ENCODE data around the gene GCSAML. TPM values are rescaled to one million over a fixed set of nuclear protein-coding genes. Genes with fewer than 3 reads are reported as not detected.
"Not testable (repeated sequence)": the region's sequence is repeated elsewhere in the genome, so short reads cannot be mapped to it uniquely, and the experiment has no call there.

GCSAML gene
- total and polyA plus RNA-seq, 4 donors, result 0.03 to 1.8 TPM; not detected in 2

DNA sequence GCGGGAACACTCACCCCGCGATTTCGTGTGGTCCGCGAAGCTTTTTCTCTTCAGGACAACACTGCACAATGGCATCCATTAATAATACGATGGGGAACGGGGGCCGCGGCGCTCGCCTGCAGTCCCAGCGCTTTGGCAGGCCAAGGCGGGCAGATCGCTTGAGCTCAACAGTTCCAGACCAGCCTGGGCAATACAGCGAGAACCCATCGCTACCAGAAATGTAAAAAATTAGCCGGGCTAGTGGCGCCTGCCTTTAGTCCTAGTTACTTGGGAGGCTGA is 30.4 kb upstream of the GCSAML start:
- peaks cover 0 to 16% (median 2%) of the 10 kb centered on the region in 4 donors for H3K9me3 ChIP-seq (ENCODE audit: control insufficient read depth in 4 of 4, low read length in 3 of 4)
- TF ChIP-seq GABPA (IDR thresholded peaks at IDR 0.05 in 1 of 2, conservative IDR thresholded peaks at IDR 0.05 in 1 of 2), result no peak
- TF ChIP-seq, protein P1, sequence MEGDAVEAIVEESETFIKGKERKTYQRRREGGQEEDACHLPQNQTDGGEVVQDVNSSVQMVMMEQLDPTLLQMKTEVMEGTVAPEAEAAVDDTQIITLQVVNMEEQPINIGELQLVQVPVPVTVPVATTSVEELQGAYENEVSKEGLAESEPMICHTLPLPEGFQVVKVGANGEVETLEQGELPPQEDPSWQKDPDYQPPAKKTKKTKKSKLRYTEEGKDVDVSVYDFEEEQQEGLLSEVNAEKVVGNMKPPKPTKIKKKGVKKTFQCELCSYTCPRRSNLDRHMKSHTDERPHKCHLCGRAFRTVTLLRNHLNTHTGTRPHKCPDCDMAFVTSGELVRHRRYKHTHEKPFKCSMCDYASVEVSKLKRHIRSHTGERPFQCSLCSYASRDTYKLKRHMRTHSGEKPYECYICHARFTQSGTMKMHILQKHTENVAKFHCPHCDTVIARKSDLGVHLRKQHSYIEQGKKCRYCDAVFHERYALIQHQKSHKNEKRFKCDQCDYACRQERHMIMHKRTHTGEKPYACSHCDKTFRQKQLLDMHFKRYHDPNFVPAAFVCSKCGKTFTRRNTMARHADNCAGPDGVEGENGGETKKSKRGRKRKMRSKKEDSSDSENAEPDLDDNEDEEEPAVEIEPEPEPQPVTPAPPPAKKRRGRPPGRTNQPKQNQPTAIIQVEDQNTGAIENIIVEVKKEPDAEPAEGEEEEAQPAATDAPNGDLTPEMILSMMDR (IDR thresholded peaks at IDR 0.05; ENCODE audit: low read depth, low read length, missing input control), result no peak
- no peak for TF ChIP-seq EGR1 (IDR thresholded peaks at IDR 0.05; ENCODE audit: low read depth in 2 of 2)
- 66% methylated on average over 19 of the region's 19 CpGs for whole genome bisulfite sequencing
- H3K4me1 ChIP-seq (ENCODE audit: control insufficient read depth in 4 of 4, insufficient read depth in 4 of 4, low read length in 3 of 4), result no peaks in the 10 kb centered on the region
- no peak for DNase-seq (ENCODE audit: low spot score)
- no peak overlapping the region for H3K27ac ChIP-seq (ENCODE audit: low read depth in 1 of 2, low read length in 2 of 2)
- H3K9ac ChIP-seq (ENCODE audit: low read depth in 1 of 2, low read length in 2 of 2), result no peak overlapping the region
- peaks cover 0 to 3% (median 1%) of the 10 kb centered on the region in 4 donors for H3K27me3 ChIP-seq (ENCODE audit: control insufficient read depth in 4 of 4, insufficient read depth in 4 of 4, low read length in 3 of 4)
- no peak overlapping the region for H3K4me3 ChIP-seq (ENCODE audit: low read depth in 1 of 3, low read length in 3 of 3)
- H3K36me3 ChIP-seq (ENCODE audit: control insufficient read depth in 4 of 4, insufficient read depth in 3 of 4, low read depth in 1 of 4, low read length in 3 of 4), result no peaks in the 10 kb centered on the region

DNA sequence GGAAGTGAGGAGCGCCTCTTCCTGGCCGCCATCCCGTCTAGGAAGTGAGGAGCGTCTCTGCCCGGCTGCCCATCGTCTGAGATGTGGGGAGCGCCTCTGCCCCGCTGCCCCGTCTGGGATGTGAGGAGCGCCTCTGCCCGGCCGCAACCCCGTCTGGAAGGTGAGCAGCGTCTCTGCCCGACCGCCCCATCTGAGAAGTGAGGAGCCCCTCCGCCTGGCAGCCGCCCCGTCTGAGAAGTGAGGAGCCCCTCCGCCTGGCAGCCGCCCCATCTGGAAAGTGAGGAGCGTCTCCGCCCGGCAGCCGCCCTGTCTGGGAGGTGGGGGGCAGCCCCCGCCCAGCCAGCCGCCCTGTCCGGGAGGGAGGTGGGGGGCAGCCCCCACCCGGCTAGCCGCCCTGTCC is 27.0 kb upstream of the GCSAML start:
- H3K27ac ChIP-seq (ENCODE audit: low read depth in 1 of 2, low read length in 2 of 2); H3K4me3 ChIP-seq (ENCODE audit: low read depth in 1 of 3, low read length in 3 of 3); H3K4me1 ChIP-seq (ENCODE audit: control insufficient read depth in 4 of 4, insufficient read depth in 4 of 4, low read length in 3 of 4); H3K27me3 ChIP-seq (ENCODE audit: control insufficient read depth in 4 of 4, insufficient read depth in 4 of 4, low read length in 3 of 4); H3K9ac ChIP-seq (ENCODE audit: low read depth in 1 of 2, low read length in 2 of 2); DNase-seq (ENCODE audit: low spot score); H3K36me3 ChIP-seq (ENCODE audit: control insufficient read depth in 4 of 4, insufficient read depth in 3 of 4, low read depth in 1 of 4, low read length in 3 of 4): not testable (repeated sequence)
- H3K9me3 ChIP-seq (ENCODE audit: control insufficient read depth in 4 of 4, low read length in 3 of 4), result peaks cover 0 to 16% (median 2%) of the 10 kb centered on the region in 4 donors
- WGBS, result 85% methylated on average over 26 of the region's 30 CpGs

DNA sequence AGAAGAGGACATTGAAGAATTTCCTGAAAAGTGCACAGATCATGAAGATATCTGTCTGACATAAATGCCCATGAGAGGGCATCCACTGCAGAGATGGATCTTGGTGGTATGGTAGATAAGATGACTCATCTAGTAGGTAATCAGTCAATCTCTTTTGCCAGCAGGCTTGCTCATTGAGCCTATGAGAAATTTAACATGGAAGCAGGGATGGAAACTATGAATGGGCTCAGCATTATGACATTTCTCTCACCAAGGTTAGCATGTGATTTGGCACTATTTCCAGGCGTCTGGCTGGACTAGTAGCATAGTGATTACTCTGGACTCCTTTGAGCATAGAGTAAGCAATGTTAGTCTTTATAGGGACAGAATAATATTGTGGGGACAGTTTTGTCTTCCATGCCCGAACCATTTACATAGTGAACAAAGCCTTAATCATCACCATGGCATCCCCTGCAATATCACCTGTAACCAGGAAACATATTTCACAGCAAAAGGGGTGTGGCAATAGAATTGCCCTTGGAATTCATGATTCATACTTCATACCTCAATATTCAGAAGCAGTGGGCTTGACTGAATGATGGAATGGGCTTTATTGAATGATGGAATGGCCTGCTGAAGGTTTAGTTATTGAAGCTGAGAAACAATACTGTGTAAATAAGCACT is 20.0 kb upstream of the GCSAML start:
- DNase-seq (ENCODE audit: low spot score), result no peak
- Histone ChIP-seq H3K4me3 (ENCODE audit: low read depth in 1 of 3, low read length in 3 of 3) (no peak overlapping the region), H3K4me1 (ENCODE audit: control insufficient read depth in 4 of 4, insufficient read depth in 4 of 4, low read length in 3 of 4) (no peaks in the 10 kb centered on the region), H3K36me3 (ENCODE audit: control insufficient read depth in 4 of 4, insufficient read depth in 3 of 4, low read depth in 1 of 4, low read length in 3 of 4) (no peaks in the 10 kb centered on the region), H3K27ac (ENCODE audit: low read depth in 1 of 2, low read length in 2 of 2) (no peak overlapping the region), H3K9me3 (ENCODE audit: control insufficient read depth in 4 of 4, low read length in 3 of 4) (peaks cover 1 to 9% (median 2%) of the 10 kb centered on the region in 4 donors), H3K9ac (ENCODE audit: low read depth in 1 of 2, low read length in 2 of 2) (no peak overlapping the region), H3K27me3 (ENCODE audit: control insufficient read depth in 4 of 4, insufficient read depth in 4 of 4, low read length in 3 of 4) (peaks cover 0 to 7% (median 1%) of the 10 kb centered on the region in 4 donors)
- 52% methylated on average over 2 of the region's 2 CpGs for WGBS
- TF ChIP-seq TAF1 (conservative IDR thresholded peaks at IDR 0.05), result no peak
- TF ChIP-seq, protein P2, sequence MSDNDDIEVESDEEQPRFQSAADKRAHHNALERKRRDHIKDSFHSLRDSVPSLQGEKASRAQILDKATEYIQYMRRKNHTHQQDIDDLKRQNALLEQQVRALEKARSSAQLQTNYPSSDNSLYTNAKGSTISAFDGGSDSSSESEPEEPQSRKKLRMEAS (IDR thresholded peaks at IDR 0.05), result no peak

DNA sequence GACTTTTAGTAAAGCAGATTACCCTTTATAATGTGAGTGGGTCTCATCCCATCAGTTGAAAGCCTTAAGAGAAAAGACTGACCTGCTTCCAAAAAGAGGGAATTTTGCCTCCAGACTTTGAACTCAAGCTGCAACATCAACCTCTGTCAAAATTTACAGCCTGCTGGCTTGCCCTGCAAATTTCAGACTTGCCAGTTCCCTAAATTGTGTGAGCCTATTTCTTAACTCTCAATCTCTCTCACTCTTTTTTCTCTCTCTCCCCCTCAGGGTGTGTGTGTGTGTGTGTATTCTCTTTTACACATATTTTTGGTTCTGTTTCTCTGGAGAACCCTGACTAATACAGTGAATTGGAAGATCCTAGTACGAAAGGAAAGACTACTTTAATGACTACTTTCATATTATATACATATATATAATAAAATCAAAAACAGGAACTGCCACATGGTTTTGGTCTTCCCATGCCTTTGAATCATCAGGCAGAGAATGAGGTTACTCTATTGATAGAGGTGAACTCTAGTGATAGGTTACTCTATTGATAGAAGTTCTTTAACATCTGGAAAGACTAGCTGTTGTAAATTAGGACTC is 19.1 kb upstream of the GCSAML start:
- no peak overlapping the region for H3K4me3 ChIP-seq (ENCODE audit: low read depth in 1 of 3, low read length in 3 of 3)
- 69% methylated on average over 1 of the region's 1 CpG for WGBS
- H3K4me1 ChIP-seq (ENCODE audit: control insufficient read depth in 4 of 4, insufficient read depth in 4 of 4, low read length in 3 of 4), result no peaks in the 10 kb centered on the region
- H3K27ac ChIP-seq (ENCODE audit: low read depth in 1 of 2, low read length in 2 of 2), result no peak overlapping the region
- H3K9ac ChIP-seq (ENCODE audit: low read depth in 1 of 2, low read length in 2 of 2), result no peak overlapping the region
- no peaks in the 10 kb centered on the region for H3K36me3 ChIP-seq (ENCODE audit: control insufficient read depth in 4 of 4, insufficient read depth in 3 of 4, low read depth in 1 of 4, low read length in 3 of 4)
- H3K27me3 ChIP-seq (ENCODE audit: control insufficient read depth in 4 of 4, insufficient read depth in 4 of 4, low read length in 3 of 4), result peaks cover 0 to 7% (median 1%) of the 10 kb centered on the region in 4 donors
- no peak for DNase-seq (ENCODE audit: low spot score)
- peaks cover 1 to 9% (median 2%) of the 10 kb centered on the region in 4 donors for H3K9me3 ChIP-seq (ENCODE audit: control insufficient read depth in 4 of 4, low read length in 3 of 4)
- no peak for TF ChIP-seq TAF1 (conservative IDR thresholded peaks at IDR 0.05)
- TF ChIP-seq YY1 (IDR thresholded peaks at IDR 0.05), result no peak
- TF ChIP-seq, protein P2 (IDR thresholded peaks at IDR 0.05), result no peak
- no peak for TF ChIP-seq RXRA (IDR thresholded peaks at IDR 0.05)
- no peak for TF ChIP-seq RAD21 (IDR thresholded peaks at IDR 0.05)
- TF ChIP-seq SP1 (IDR thresholded peaks at IDR 0.05), result no peak
- TF ChIP-seq, protein P3, sequence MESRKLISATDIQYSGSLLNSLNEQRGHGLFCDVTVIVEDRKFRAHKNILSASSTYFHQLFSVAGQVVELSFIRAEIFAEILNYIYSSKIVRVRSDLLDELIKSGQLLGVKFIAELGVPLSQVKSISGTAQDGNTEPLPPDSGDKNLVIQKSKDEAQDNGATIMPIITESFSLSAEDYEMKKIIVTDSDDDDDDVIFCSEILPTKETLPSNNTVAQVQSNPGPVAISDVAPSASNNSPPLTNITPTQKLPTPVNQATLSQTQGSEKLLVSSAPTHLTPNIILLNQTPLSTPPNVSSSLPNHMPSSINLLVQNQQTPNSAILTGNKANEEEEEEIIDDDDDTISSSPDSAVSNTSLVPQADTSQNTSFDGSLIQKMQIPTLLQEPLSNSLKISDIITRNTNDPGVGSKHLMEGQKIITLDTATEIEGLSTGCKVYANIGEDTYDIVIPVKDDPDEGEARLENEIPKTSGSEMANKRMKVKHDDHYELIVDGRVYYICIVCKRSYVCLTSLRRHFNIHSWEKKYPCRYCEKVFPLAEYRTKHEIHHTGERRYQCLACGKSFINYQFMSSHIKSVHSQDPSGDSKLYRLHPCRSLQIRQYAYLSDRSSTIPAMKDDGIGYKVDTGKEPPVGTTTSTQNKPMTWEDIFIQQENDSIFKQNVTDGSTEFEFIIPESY (IDR thresholded peaks at IDR 0.05), result no peak
- TF ChIP-seq, protein P1 (IDR thresholded peaks at IDR 0.05; ENCODE audit: low read depth, low read length, missing input control), result no peak
- TF ChIP-seq GABPA (IDR thresholded peaks at IDR 0.05 in 1 of 2, conservative IDR thresholded peaks at IDR 0.05 in 1 of 2), result no peak
- TF ChIP-seq FOXA1 (IDR thresholded peaks at IDR 0.05), result no peak
- TF ChIP-seq EGR1 (IDR thresholded peaks at IDR 0.05; ENCODE audit: low read depth in 2 of 2), result no peak
- TF ChIP-seq FOXA2 (IDR thresholded peaks at IDR 0.05), result no peak
